HepG2 (cell line): ENCODE results near the gene SRP14. TPM values are rescaled to one million over a fixed set of nuclear protein-coding genes. Genes with fewer than 3 reads are reported as not detected.

Experiments
- AGO2 ChIP-seq: fragments of 200-400 bp; formaldehyde crosslinking; optimal IDR thresholded peaks from 2 replicates; pipeline ENCODE3; 2017; ENCODE audit warnings: mild to moderate bottlenecking, low read depth, low read length, moderate library complexity
- ELF4 ChIP-seq: sonication (generic); formaldehyde crosslinking; IDR thresholded peaks from 2 replicates; pipeline ENCODE4 v1.5.0; 2020; ENCODE audit warnings: missing genetic modification reagents, mild to moderate bottlenecking, moderate library complexity, borderline replicate concordance
- GABPB1 ChIP-seq: IDR thresholded peaks from 2 replicates; pipeline ENCODE4 v1.6.1; 2016; ENCODE audit warnings: mild to moderate bottlenecking, missing genetic modification reagents, moderate library complexity, missing compliant biosample characterization
- HIVEP1 ChIP-seq: sonication (generic); formaldehyde crosslinking; IDR thresholded peaks from 2 replicates; pipeline ENCODE4 v1.4.0; 2020; ENCODE audit warnings: mild to moderate bottlenecking, missing genetic modification reagents
- NFYB ChIP-seq: sonication (generic); formaldehyde crosslinking; IDR thresholded peaks from 2 replicates; pipeline ENCODE4 v1.4.0; 2020; ENCODE audit warnings: missing genetic modification reagents
- NR1H2 ChIP-seq: sonication (generic); formaldehyde crosslinking; IDR thresholded peaks from 2 replicates; pipeline ENCODE4 v1.8.1; 2022; ENCODE audit warnings: low read depth, missing genetic modification reagents, borderline replicate concordance
- PITX1 ChIP-seq: sonication (generic); formaldehyde crosslinking; IDR thresholded peaks from 2 replicates; pipeline ENCODE4 v1.5.1; 2020; ENCODE audit warnings: mild to moderate bottlenecking, missing genetic modification reagents
- PPARG ChIP-seq: conservative IDR thresholded peaks from 2 replicates; pipeline ENCODE4 v1.6.1; 2016; ENCODE audit warnings: missing biosample characterization, missing genetic modification reagents
- RAD51 ChIP-seq: fragments of 450-650 bp; IDR thresholded peaks from 2 replicates; pipeline ENCODE4 v1.6.1; 2016; ENCODE audit warnings: borderline replicate concordance
- SP4 ChIP-seq: sonication (generic); formaldehyde crosslinking; IDR thresholded peaks from 2 replicates; pipeline ENCODE4 v1.8.1; 2023; ENCODE audit warnings: mild to moderate bottlenecking, missing genetic modification reagents
- ZBTB46 ChIP-seq: sonication (generic); formaldehyde crosslinking; IDR thresholded peaks from 2 replicates; pipeline ENCODE4 v1.4.0; 2020; ENCODE audit warnings: mild to moderate bottlenecking, missing genetic modification reagents, borderline replicate concordance
- ZBTB49 ChIP-seq: sonication (generic); formaldehyde crosslinking; IDR thresholded peaks from 2 replicates; pipeline ENCODE4 v1.4.0; 2020; ENCODE audit warnings: missing genetic modification reagents, borderline replicate concordance
- ZNF337 ChIP-seq: sonication (generic); formaldehyde crosslinking; IDR thresholded peaks from 2 replicates; pipeline ENCODE4 v1.5.1; 2020; ENCODE audit warnings: missing genetic modification reagents, low read depth, mild to moderate bottlenecking, borderline replicate concordance
- ZNF343 ChIP-seq: sonication (generic); formaldehyde crosslinking; IDR thresholded peaks from 2 replicates; pipeline ENCODE4 v1.4.0; 2020; ENCODE audit warnings: mild to moderate bottlenecking, missing genetic modification reagents
- ZNF569 ChIP-seq: sonication (generic); formaldehyde crosslinking; IDR thresholded peaks from 2 replicates; pipeline ENCODE4 v1.5.0; 2020; ENCODE audit warnings: mild to moderate bottlenecking, missing genetic modification reagents, moderate library complexity, borderline replicate concordance
- ZNF672 ChIP-seq: sonication (generic); formaldehyde crosslinking; IDR thresholded peaks from 2 replicates; pipeline ENCODE4 v1.8.1; 2022; ENCODE audit warnings: missing genetic modification reagents
- ZNF792 ChIP-seq: IDR thresholded peaks from 2 replicates; pipeline ENCODE4 v1.6.1; 2016
- polyA plus RNA-seq, 8 experiments: library from polyadenylated mRNA; depleted of rRNA in 3 of 8; stranded (reverse) in 7 of 8; unstranded in 1 of 8; fragments of >200 nt; fragmentation: Illumina TruSeq in 4 of 8; extraction: Trizol in 4 of 8; gene quantifications; 2 replicates each; pipeline versions ENCODE4 v1.2.1 to v1.2.3, GENCODE V29; 2011 to 2016; ENCODE audit warnings: low read depth in 4 of 8, missing spikeins in 1 of 8, mixed read lengths in 1 of 8; ENCODE audit not compliant: insufficient read depth in 1 of 8
- total RNA-seq, 5 experiments: library from RNA; depleted of rRNA; stranded (reverse); fragments of >200 nt; fragmentation: Illumina TruSeq; extraction: Trizol; gene quantifications; 2 replicates each; pipeline ENCODE4 v1.2.3, GENCODE V29; 2016; ENCODE audit warnings: low read depth in 1 of 5
- TF ChIP-seq, protein P1 (sequence below): IDR thresholded peaks from 2 replicates; pipeline ENCODE4 v1.6.1; 2016; ENCODE audit warnings: mild to moderate bottlenecking

Gene SRP14
- total and polyA plus RNA-seq, 2 of the 13 experiments (the other 11 are each of a cell fraction or from before 2014, with no cell fraction given), result 208 to 356 TPM

DNA sequence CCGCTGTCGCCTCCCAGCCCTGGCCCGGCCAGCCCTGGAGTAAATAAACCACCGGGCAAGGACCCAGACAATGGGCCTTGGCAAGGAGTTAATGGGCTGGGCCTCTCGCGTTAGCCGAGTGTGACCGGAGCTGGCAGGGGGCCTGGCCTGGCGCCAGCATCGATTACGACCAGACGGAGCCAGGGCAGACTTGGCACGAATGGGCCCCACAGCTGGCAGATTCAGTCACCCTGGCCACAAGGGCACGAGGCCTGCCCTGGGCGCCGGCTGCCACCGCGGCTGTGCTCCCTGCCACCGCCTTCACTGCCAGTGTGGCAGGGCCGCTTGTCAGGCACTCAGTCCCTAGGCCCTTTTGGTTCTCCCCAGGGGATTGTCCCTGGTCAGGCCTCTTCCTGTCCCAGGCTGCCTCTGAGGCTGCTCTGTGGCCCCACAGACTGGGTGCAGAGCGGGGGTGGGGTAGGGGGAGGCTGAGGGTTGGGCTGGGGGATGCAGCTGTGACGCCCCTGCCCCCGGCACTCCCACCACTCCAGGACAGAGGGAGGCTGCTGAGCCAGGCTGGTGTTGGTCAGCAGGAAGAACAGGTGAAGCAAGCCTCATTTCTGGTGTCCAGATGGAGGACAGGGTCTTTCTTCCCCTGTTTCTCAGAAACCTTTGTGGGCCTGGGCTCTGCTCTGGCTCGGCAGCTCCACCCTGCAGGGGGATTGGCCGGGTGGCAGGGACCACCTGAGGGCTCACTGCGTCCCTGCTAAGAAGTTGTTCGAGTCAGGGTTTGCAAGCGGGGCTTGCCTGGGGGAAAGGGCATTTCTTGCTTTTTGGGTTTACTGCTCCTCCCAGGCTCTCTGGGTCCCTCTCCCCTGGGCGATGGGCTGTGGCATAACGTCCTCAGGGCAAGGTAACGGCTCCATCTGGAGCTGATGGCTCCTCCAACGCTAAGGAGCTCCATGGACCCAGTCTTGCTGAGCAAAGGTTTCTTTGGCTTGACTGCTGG lies 30.5 kb upstream of the SRP14 start (continued):
- TF ChIP-seq SP4 (CRISPR knock-in tag) (no peak), ZBTB46 (CRISPR knock-in tag) (no peak), ZNF337 (no peak), ZNF569 (no peak), GABPB1 (CRISPR knock-in tag) (peak; percentile 67; the same call in 1 of the 2 replicates), NFYB (CRISPR knock-in tag) (no peak), ZNF343 (CRISPR knock-in tag) (no peak), ZNF792 (no peak), AGO2 (peak; percentile 26), HIVEP1 (0 out of 2 replicates have a peak, but pooled peaks have one; percentile 13), PPARG (CRISPR knock-in tag) (0 out of 2 replicates have a peak, but pooled peaks have one; percentile 13), ZBTB49 (CRISPR knock-in tag) (no peak), ELF4 (no peak), ZNF672 (CRISPR knock-in tag) (no peak), PITX1 (peak; percentile 44), NR1H2 (no peak), RAD51 (no peak)
- TF ChIP-seq, protein P1, sequence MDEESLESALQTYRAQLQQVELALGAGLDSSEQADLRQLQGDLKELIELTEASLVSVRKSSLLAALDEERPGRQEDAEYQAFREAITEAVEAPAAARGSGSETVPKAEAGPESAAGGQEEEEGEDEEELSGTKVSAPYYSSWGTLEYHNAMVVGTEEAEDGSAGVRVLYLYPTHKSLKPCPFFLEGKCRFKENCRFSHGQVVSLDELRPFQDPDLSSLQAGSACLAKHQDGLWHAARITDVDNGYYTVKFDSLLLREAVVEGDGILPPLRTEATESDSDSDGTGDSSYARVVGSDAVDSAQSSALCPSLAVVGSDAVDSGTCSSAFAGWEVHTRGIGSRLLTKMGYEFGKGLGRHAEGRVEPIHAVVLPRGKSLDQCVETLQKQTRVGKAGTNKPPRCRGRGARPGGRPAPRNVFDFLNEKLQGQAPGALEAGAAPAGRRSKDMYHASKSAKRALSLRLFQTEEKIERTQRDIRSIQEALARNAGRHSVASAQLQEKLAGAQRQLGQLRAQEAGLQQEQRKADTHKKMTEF (CRISPR knock-in tag), result peak; percentile 64; the same call in 1 of the 2 replicates
